Spinal cord (tissue), 10 donors: Measurements from ENCODE around the gene ETV6. TPM values are rescaled to one million over a fixed set of nuclear protein-coding genes. Genes with fewer than 3 reads are reported as not detected.

Experiments used
- DNase-seq, 6 donors: peaks; one replicate each; pipeline versions ENCODE4 v3.0.0 to v3.0.0-alpha.2; 2013 to 2015; ENCODE audit warnings: low spot score in 6 of 6, low read depth in 4 of 6
- H3K27ac ChIP-seq: one replicate; pipeline ENCODE4 v1.5.1; 2013; ENCODE audit warnings: low read depth, low read length, control low read depth
- H3K27me3 ChIP-seq: one replicate; pipeline ENCODE4 v1.6.1; 2013; ENCODE audit warnings: low read length; ENCODE audit not compliant: control insufficient read depth, insufficient read depth
- H3K36me3 ChIP-seq: one replicate; pipeline ENCODE4 v1.6.1; 2013; ENCODE audit warnings: low read length; ENCODE audit not compliant: control insufficient read depth, insufficient read depth
- H3K4me1 ChIP-seq: one replicate; pipeline ENCODE4 v1.6.1; 2013; ENCODE audit warnings: low read length; ENCODE audit not compliant: control insufficient read depth, insufficient read depth
- H3K4me3 ChIP-seq: one replicate; pipeline ENCODE4 v1.5.1; 2013; ENCODE audit warnings: low read depth, low read length, control low read depth
- H3K9me3 ChIP-seq: one replicate; pipeline ENCODE4 v1.6.1; 2013; ENCODE audit warnings: low read length; ENCODE audit not compliant: control insufficient read depth, insufficient read depth
- WGBS: methylation state at CpG from one replicate; pipeline ENCODE4 v1.1.5; 2013; ENCODE audit warnings: missing lambda C conversion rate; ENCODE audit not compliant: insufficient coverage; 5-methylcytosine and 5-hydroxymethylcytosine counted together
- polyA plus RNA-seq, 2 donors: library from polyadenylated mRNA; unstranded; fragments of 120-200 nt; gene quantifications; one replicate each; pipeline ENCODE4 v1.2.1, GENCODE V29; 2013; ENCODE audit not compliant: insufficient read length in 2 of 2
- total RNA-seq, 2 donors: library from RNA; depleted of rRNA in 1 of 2; stranded (reverse); fragments of 120-200 nt in 1 of 2; fragments of >200 nt in 1 of 2; gene quantifications; one replicate each; pipeline versions ENCODE4 v1.2.3 to v1.2.4, GENCODE V29; 2013 to 2014
- donor health status: healthy.

ETV6 gene
- total and polyA plus RNA-seq, 4 donors = 6.8 to 9.9 (median 8.1) TPM

DNA sequence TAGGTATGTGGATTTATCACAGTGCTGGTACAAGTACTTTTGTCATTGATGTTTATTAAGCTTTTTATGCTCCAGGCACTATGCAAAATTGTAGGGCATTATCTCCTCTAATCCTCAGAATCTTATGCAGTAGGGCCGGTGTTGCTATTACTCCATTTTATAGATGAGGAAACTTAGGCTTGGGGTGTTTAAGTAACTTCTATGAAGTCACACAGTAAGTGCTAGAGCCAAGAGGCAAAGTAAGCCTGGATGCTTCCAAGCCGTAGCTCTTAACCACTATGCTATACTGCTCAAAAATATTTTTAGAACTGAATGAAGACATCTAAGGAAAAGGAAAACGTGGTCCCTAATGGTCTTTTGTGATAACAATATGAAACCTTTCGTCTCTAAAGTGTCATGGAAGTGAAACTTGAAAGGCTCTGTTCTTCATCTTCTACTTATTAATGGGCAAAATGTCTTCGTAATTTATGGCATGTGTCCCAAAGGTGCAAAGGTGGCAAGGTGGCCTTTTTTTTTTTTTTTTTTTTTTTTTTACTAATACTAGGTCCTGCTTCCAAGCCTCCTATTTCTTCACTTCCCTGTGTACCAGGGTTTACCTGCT, 85.2 kb downstream of the ETV6 start:
- H3K4me3 ChIP-seq = no peak overlapping the region
- no peaks in the 10 kb centered on the region for H3K9me3 ChIP-seq
- no peak for DNase-seq
- no peak overlapping the region for H3K27ac ChIP-seq
- no peaks in the 10 kb centered on the region for H3K27me3 ChIP-seq
- H3K4me1 ChIP-seq = no peaks in the 10 kb centered on the region
- no CpG with 5 or more reads among the region's 5 CpGs for WGBS
- no peaks in the 10 kb centered on the region for H3K36me3 ChIP-seq

DNA sequence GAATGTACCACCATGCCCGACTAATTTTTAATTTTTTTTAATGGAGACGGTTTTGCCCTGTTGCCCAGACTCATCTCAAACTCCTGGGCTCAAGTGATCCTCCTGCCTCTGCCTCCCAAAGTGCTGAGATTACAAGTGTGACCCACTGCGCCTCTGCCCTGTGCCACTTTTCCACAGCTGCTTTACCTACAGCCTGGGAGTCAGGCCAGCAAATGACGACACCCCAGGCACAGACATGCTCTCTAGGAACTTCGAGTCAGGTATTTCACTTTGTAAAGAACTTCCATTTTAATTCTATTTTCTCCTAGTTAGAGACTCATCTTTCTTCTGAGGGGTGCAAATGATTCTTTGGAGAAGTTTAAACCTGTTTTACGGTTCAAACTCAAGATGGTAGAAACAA, 89.0 kb downstream of the ETV6 start:
- H3K9me3 ChIP-seq = no peaks in the 10 kb centered on the region
- no peak overlapping the region for H3K27ac ChIP-seq
- no peaks in the 10 kb centered on the region for H3K27me3 ChIP-seq
- peaks cover 2% of the 10 kb centered on the region for H3K4me1 ChIP-seq
- H3K4me3 ChIP-seq = no peak overlapping the region
- DNase-seq = no peak
- 97% methylated on average over 4 of the region's 6 CpGs for WGBS
- H3K36me3 ChIP-seq = no peaks in the 10 kb centered on the region

DNA sequence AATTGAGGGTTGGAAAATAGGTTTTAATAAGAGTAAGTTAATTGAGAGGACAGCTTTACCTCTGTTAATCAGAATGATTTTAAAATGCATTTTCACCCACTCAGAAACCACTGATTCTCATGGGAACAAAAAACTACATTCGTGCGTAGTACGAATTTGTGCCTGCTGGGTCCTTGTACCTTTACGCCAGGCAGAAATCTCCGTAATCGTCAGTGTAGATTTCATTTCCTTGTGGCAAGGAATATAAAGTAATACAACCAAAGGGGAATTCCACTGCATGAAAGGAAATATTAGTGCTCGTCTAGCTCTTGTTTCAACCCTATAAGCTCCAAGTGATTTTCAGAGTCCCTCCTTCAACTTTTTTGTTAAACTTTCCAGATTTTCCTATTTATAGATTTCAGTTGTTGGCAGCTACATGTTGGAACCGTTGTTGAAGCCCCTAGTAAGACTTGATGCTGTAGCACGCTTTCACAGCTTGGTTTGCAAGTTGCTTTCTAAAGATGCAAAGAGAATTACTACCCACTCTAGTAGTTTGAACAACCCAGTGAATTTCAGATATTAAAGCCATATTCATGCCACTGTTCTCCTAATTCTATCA, 90.6 kb downstream of the ETV6 start:
- Histone ChIP-seq H3K4me1 (peaks cover 6% of the 10 kb centered on the region), H3K27ac (no peak overlapping the region), H3K9me3 (no peaks in the 10 kb centered on the region), H3K27me3 (no peaks in the 10 kb centered on the region), H3K4me3 (no peak overlapping the region), H3K36me3 (no peaks in the 10 kb centered on the region)
- 80% methylated on average over 1 of the region's 9 CpGs for WGBS
- peak in 1 of 6 donors; percentile 55 for DNase-seq

DNA sequence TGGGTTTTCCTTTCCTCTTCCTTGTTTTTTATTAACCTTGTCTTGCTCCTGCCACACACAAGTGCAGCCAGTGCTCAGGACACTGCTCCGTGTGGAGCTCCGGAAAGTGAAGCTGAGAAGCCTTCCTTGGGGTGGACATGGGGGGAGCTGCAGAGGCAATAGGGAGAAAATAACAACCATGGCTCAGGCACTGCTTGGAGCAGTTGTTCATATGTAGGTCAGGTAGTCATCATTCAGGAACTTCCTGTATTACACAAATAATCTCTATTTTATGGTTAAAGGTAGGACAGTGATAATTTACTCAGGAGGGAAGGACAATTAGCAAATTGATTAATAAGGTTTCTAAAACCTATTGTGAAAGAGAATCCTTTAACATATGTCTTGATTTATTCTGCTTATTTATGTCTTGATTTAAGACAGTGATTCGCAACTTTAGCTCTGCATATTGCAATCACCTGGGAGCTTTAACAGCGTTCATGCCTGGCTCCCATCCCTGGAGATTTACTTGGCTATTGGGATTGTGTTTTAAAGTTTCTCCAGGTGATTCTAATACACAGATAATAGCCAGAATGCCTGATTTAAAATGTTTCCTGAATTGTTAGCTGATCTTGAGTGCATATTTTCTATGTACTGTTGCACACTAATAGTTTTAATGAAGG, 92.1 kb downstream of the ETV6 start:
- Histone ChIP-seq H3K27me3 (no peaks in the 10 kb centered on the region), H3K4me1 (peaks cover 6% of the 10 kb centered on the region), H3K36me3 (no peaks in the 10 kb centered on the region), H3K4me3 (no peak overlapping the region), H3K9me3 (no peaks in the 10 kb centered on the region), H3K27ac (no peak overlapping the region)
- DNase-seq = no peak
- 100% methylated on average over 1 of the region's 4 CpGs for WGBS

DNA sequence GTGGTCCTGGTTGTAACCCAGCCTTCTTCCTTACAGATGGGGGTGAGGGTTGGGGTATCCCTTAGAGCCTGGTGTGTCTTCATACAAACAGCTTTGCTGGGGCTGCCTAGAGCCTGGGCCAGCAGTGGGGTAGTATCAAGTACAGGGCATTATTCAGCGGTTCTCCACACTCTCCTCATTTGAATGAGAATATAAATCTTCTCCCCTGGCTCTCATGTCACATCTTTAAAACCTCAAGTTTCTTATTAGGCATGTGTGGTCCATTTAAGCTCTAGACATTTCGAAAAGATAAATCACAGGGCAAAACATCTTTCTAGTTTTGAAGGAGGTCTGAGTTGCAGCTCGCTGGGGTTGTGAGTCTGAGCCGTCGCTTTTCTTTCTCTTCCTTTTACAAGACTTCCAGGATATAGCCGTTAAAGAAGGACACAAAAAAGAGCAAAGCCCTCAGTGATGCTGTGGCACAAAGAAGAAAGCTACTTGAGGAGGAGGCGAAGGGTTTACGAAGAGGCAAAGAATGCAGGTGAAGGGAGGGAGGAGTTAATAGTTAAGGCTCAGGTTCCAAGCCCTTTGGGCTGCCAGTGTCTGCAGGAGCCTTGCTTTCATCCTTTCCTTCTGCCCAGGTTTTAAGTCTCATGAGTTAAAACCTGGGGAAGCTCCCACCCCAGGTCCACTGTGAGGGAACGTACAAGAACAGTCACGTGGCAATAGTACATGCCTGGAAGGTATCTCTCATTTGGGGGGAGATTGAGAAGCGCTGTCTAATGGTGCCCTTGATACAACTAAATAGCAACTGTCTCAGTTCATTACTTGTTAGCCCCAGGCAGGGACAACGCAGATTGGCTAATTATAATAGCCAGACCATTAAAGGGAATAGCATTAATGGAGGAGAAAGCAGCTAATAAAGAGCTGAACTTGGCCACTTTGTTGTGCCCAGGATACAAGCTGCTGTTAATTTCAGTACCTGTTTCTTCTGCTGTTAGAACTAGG, 94.2 kb downstream of the ETV6 start:
- Histone ChIP-seq H3K27me3 (no peaks in the 10 kb centered on the region), H3K27ac (no peak overlapping the region), H3K4me3 (no peak overlapping the region), H3K9me3 (no peaks in the 10 kb centered on the region), H3K4me1 (peaks cover 6% of the 10 kb centered on the region), H3K36me3 (no peaks in the 10 kb centered on the region)
- WGBS = 33% methylated on average over 4 of the region's 12 CpGs
- DNase-seq = peak in 1 of 6 donors; percentile 90

DNA sequence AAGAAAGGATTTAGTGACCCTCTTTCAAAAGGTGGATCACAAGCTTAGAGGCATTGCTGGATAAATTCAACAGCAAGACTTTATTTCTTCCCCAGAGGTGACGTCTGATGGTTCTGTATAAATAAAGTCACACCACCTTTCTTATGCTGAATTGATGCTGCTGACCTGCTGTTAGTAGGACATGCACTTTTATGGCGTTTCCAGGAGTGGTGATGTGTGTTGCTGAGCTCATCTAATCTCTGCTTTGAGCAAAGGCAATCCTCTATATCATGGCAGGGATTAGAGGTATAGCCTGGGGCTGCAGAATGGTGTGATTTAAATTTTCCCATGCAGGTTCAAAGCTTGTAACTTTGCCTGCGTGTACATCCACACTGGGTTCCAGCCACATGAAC, 94.9 kb downstream of the ETV6 start:
- WGBS = 50% methylated on average over 1 of the region's 3 CpGs
- DNase-seq = no peak

DNA sequence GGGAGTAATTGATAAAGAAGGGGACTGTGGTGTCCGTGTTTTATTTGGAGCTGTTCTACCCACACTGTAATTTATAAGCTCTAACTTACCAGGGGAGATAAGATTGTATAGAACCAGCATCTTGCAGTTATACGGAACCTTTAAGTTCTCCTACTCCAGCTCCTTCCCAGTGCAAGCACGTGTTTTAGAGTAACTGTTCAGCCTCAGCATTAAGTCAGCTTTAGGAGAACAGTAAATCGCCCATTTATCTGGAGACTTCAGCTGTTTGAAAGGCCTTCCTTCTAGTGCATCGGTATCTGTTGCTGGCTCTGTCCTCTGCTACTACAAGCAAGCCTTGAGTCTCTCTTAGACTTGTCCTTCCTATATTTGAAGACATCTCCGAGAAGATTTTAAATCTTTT, 95.6 kb downstream of the ETV6 start:
- H3K9me3 ChIP-seq = no peaks in the 10 kb centered on the region
- 69% methylated on average over 4 of the region's 6 CpGs for WGBS
- H3K4me3 ChIP-seq = no peak overlapping the region
- H3K27ac ChIP-seq = no peak overlapping the region
- H3K27me3 ChIP-seq = no peaks in the 10 kb centered on the region
- DNase-seq = no peak
- peaks cover 6% of the 10 kb centered on the region for H3K4me1 ChIP-seq
- H3K36me3 ChIP-seq = no peaks in the 10 kb centered on the region

More for the DNA sequence above, 94.9 kb downstream of the ETV6 start:
- H3K4me1 ChIP-seq = peaks cover 6% of the 10 kb centered on the region
- H3K27me3 ChIP-seq = no peaks in the 10 kb centered on the region
- H3K9me3 ChIP-seq = no peaks in the 10 kb centered on the region
- H3K4me3 ChIP-seq = no peak overlapping the region
- no peak overlapping the region for H3K27ac ChIP-seq
- H3K36me3 ChIP-seq = no peaks in the 10 kb centered on the region

DNA sequence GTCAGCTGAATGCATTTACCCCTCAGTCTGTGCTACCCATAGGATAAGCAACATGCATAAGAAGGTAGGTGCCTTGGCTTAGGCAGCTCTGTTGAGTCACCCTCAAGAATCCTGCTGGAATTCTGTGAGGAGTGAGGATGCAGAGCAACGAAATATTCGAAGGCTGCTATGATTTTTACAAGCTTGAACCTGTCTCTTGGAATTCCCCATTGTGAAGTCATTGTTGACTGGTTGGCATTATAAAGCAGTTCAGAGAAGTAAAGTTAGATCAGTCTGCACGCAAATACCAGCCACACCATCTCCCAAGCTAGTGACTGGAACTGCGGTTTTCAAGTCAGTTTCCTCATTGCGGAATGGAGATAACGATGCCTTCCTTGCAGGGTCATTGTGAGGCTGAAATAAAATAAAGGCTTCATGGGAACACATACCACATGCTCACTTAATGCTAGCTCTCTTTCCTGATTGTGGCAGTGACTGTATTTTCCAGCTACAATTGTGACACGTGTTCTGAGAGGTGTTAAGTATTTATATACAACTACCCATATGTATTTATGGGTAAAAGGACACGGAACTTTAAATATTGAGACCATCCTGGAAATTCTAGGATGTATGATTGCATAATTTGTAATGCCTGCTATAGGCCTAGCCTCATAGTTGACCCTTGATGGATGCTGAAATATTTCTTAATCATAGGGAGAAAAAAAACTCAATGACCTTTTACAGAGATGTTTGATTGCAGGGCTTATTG, 96.7 kb downstream of the ETV6 start:
- H3K36me3 ChIP-seq = no peaks in the 10 kb centered on the region
- H3K4me3 ChIP-seq = no peak overlapping the region
- no peaks in the 10 kb centered on the region for H3K27me3 ChIP-seq
- H3K4me1 ChIP-seq = peaks cover 6% of the 10 kb centered on the region
- H3K27ac ChIP-seq = no peak overlapping the region
- WGBS = 94% methylated on average over 2 of the region's 8 CpGs
- no peaks in the 10 kb centered on the region for H3K9me3 ChIP-seq
- no peak for DNase-seq
